Fibroblast of lung (primary cell): ENCODE results near the gene HBQ1. TPM values are rescaled to one million over a fixed set of nuclear protein-coding genes. Genes with fewer than 3 reads are reported as not detected.

Experiments used
- DNase-seq, 2 donors: peaks; one replicate each; pipeline versions ENCODE4 v3.0.0 to v3.0.0-alpha.2; 2010; ENCODE audit warnings: low read depth in 2 of 2
- H2AFZ ChIP-seq: 2 replicates; pipeline ENCODE4 v1.5.1; 2012; ENCODE audit warnings: low read length, control low read depth, inconsistent platforms
- H3K27ac ChIP-seq: 2 replicates; pipeline ENCODE4 v1.5.1; 2011; ENCODE audit warnings: low read length, control low read depth; ENCODE audit not compliant: insufficient read depth
- H3K27me3 ChIP-seq: 2 replicates; pipeline ENCODE4 v1.5.1; 2011; ENCODE audit warnings: mild to moderate bottlenecking, low read length; ENCODE audit not compliant: control insufficient read depth, insufficient read depth
- H3K36me3 ChIP-seq: 2 replicates; pipeline ENCODE4 v1.5.1; 2011; ENCODE audit warnings: low read length; ENCODE audit not compliant: control insufficient read depth, insufficient read depth
- H3K4me1 ChIP-seq: 2 replicates; pipeline ENCODE4 v1.5.1; 2011; ENCODE audit warnings: low read length; ENCODE audit not compliant: control insufficient read depth, insufficient read depth; ENCODE audit errors: extremely low read depth
- H3K4me2 ChIP-seq: 2 replicates; pipeline ENCODE4 v1.5.1; 2011; ENCODE audit warnings: low read length, control low read depth; ENCODE audit not compliant: insufficient read depth; ENCODE audit errors: extremely low read depth
- H3K4me3 ChIP-seq, 4 experiments: fragments of 200-600 bp in 1 of 4; sonication (generic) in 1 of 4; replicated peaks in 1 of 4; 2 replicates each; pipeline ENCODE4 v1.5.1; 2011 to 2016; ENCODE audit warnings: low read length in 4 of 4, low read depth in 3 of 4, mild to moderate bottlenecking in 3 of 4, control low read depth in 2 of 4, inconsistent platforms in 1 of 4, mixed read lengths in 1 of 4; ENCODE audit not compliant: insufficient read depth in 1 of 4; ENCODE audit errors: control extremely low read depth in 1 of 4
- H3K79me2 ChIP-seq: 2 replicates; pipeline ENCODE4 v1.5.1; 2012; ENCODE audit warnings: mild to moderate bottlenecking, low read length, inconsistent platforms; ENCODE audit not compliant: control insufficient read depth, insufficient read depth
- H3K9ac ChIP-seq: 2 replicates; pipeline ENCODE4 v1.5.1; 2011; ENCODE audit warnings: mild to moderate bottlenecking, low read length, control low read depth; ENCODE audit not compliant: insufficient read depth
- H3K9me3 ChIP-seq: 2 replicates; pipeline ENCODE4 v1.5.1; 2012; ENCODE audit warnings: low read depth, low read length; ENCODE audit not compliant: control insufficient read depth, insufficient read depth
- H4K20me1 ChIP-seq: 2 replicates; pipeline ENCODE4 v1.5.1; 2011; ENCODE audit warnings: low read length; ENCODE audit not compliant: control insufficient read depth, insufficient read depth; ENCODE audit errors: extremely low read depth
- CTCF ChIP-seq, 2 donors: IDR thresholded peaks in 1 of 2; conservative IDR thresholded peaks in 1 of 2; 1 replicate in 1 of 2; 2 replicates in 1 of 2; pipeline ENCODE4 v1.5.1; 2011 to 2012; ENCODE audit warnings: low read length in 2 of 2, control low read depth in 1 of 2, inconsistent platforms in 1 of 2, low read depth in 1 of 2, mild to moderate bottlenecking in 1 of 2
- EZH2 ChIP-seq: IDR thresholded peaks from 2 replicates; pipeline ENCODE4 v1.5.1; 2012; ENCODE audit warnings: low read length, control low read depth, mild to moderate bottlenecking; ENCODE audit errors: missing control alignments
- polyA plus RNA-seq, 2 donors: library from polyadenylated mRNA; depleted of rRNA in 1 of 2; stranded (reverse) in 1 of 2; unstranded in 1 of 2; fragments of >200 nt; gene quantifications; 2 replicates each; pipeline ENCODE4 v1.2.1, GENCODE V29; 2011 to 2012; ENCODE audit warnings: missing spikeins in 1 of 2
- total RNA-seq: library from RNA; depleted of rRNA; stranded (reverse); fragments of >200 nt; gene quantifications from 2 replicates; pipeline ENCODE4 v1.2.1, GENCODE V29; 2014

The HBQ1 gene
- total and polyA plus RNA-seq, 2 donors (not counting 1 experiment from before 2014, with no cell fraction given), result not detected

GRCh38 chr16:142405-142967 lies 37.8 kb upstream of the HBQ1 start:
- no peaks in the 10 kb centered on the region for H3K4me1 ChIP-seq
- no peaks in the 10 kb centered on the region for H3K36me3 ChIP-seq
- H3K79me2 ChIP-seq, result peaks cover 3% of the 10 kb centered on the region
- no peak overlapping the region for H3K27ac ChIP-seq
- H3K27me3 ChIP-seq, result no peaks in the 10 kb centered on the region
- no peak overlapping the region for H3K9ac ChIP-seq
- no peaks in the 10 kb centered on the region for H4K20me1 ChIP-seq
- no peaks in the 10 kb centered on the region for H3K9me3 ChIP-seq
- DNase-seq, result no peak
- H3K4me3 ChIP-seq, result no peak overlapping the region
- H2AFZ ChIP-seq, result no peak overlapping the region
- no peak overlapping the region for H3K4me2 ChIP-seq
- TF ChIP-seq EZH2 (no peak), CTCF (conservative IDR thresholded peaks at IDR 0.05 in 1 of 2, IDR thresholded peaks at IDR 0.05 in 1 of 2; ENCODE audit: low read depth in 1 of 2, low read length in 2 of 2) (no peak)

- no peaks in the 10 kb centered on the region for H3K79me2 ChIP-seq
- H3K9ac ChIP-seq, result no peak overlapping the region
- no peaks in the 10 kb centered on the region for H3K36me3 ChIP-seq
- no peak for DNase-seq
- no peaks in the 10 kb centered on the region for H3K9me3 ChIP-seq
- no peak overlapping the region for H3K4me3 ChIP-seq
- no peak overlapping the region for H3K4me2 ChIP-seq
- H4K20me1 ChIP-seq, result no peaks in the 10 kb centered on the region
- H3K27ac ChIP-seq, result no peak overlapping the region
- no peak overlapping the region for H2AFZ ChIP-seq
- no peaks in the 10 kb centered on the region for H3K27me3 ChIP-seq
- no peaks in the 10 kb centered on the region for H3K4me1 ChIP-seq
- TF ChIP-seq CTCF (conservative IDR thresholded peaks at IDR 0.05 in 1 of 2, IDR thresholded peaks at IDR 0.05 in 1 of 2; ENCODE audit: low read depth in 1 of 2, low read length in 2 of 2) (no peak), EZH2 (no peak)
Measured at GRCh38 chr16:143047-143446, 37.2 kb upstream of the HBQ1 start.

- Histone ChIP-seq H3K79me2 (no peaks in the 10 kb centered on the region), H3K36me3 (no peaks in the 10 kb centered on the region), H3K4me1 (no peaks in the 10 kb centered on the region), H3K27me3 (no peaks in the 10 kb centered on the region), H3K9me3 (no peaks in the 10 kb centered on the region), H3K27ac (no peak overlapping the region), H4K20me1 (no peaks in the 10 kb centered on the region), H3K4me2 (no peak overlapping the region), H3K4me3 (no peak overlapping the region), H2AFZ (no peak overlapping the region), H3K9ac (no peak overlapping the region)
- peak in 1 of 2 donors; percentile 24 for DNase-seq
- no peak for TF ChIP-seq EZH2
- no peak for TF ChIP-seq CTCF (conservative IDR thresholded peaks at IDR 0.05 in 1 of 2, IDR thresholded peaks at IDR 0.05 in 1 of 2; ENCODE audit: low read depth in 1 of 2, low read length in 2 of 2)
Measured at GRCh38 chr16:143456-143855, 36.8 kb upstream of the HBQ1 start.
